Measurements from ENCODE around the gene GPR35. TPM values are rescaled to one million over a fixed set of nuclear protein-coding genes. Genes with fewer than 3 reads are reported as not detected.
A peak's percentile ranks its signal among the peaks of the same experiment; 100 is the strongest.
"Not testable (repeated sequence)": the region's sequence is repeated elsewhere in the genome, so short reads cannot be mapped to it uniquely, and the experiment has no call there.

The GPR35 gene
- total RNA-seq, 4 donors from 2014 or later: 91.1 to 244 (median 136) TPM

DNA sequence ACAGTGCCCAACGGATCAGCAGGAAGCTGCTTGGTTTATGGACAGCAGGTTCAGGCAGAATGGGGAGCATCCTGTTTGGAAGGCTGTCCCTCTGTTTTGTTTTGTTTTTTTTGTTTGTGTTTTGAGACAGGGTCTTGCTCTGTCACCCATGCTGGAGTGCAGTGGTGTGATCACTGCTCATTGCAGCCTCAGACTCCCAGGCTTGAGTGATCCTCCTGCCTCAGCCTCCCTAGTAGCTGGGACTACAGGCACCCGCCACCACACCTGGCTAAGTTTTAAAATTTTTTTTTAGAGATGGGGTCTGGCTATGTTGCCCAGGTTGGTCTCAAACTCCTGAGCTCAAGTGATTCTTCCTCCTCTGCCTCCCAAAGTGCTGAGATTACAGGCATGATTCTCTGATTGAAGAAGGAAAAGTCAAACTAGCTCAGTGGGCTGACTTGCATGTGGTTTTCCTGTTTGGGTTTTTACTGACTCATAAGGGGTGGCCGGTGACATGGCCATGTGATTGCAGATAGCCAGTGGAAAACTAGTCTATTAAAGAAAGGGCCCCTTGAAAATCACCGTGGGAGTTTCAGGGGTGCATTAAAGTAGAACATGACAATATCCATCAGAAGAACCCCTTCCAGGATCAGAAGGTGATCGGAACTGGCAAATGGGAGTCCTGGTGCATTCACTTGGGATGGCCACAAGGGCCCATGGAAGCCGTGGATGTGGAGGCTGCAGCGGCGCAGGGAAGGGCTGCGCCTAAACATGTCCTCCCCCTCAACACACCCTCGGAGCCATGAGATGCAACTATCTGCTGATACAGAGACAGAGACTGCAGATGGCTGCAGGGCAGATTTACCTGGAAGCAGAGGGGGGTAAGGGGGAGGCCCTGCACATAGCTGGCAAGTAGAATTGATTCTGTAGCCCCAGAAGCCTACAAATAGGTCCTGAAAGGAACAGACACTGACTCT is 30.9 kb downstream of the GPR35 start:
- WGBS, 2 donors (ENCODE audit: low coverage in 1 of 2): 50 to 81% methylated on average over 2 to 10 of the region's 10 CpGs
- H3K9me3 ChIP-seq: no peaks in the 10 kb centered on the region
- no peaks in the 10 kb centered on the region for H3K36me3 ChIP-seq
- intact Hi-C loops (cut with DNase I; ENCODE audit: low total_unique reads): no loop called here
- no peak overlapping the region for H3K4me3 ChIP-seq
- in situ Hi-C loops (cut with MboI; ENCODE audit: low pct_ligation_motif_present in 1 of 4, low pct_unique_long_range_greater_than_20kb in 1 of 4, low sequenced_read_pairs in 3 of 4): no loop called here
- no peaks in the 10 kb centered on the region for H3K4me1 ChIP-seq
- no peak overlapping the region for H3K27ac ChIP-seq
- DNase-seq: no peak
- H3K27me3 ChIP-seq: peaks cover 24% of the 10 kb centered on the region
- TF ChIP-seq POLR2AphosphoS5 (IDR thresholded peaks at IDR 0.05) (no peak), EP300 (IDR thresholded peaks at IDR 0.05; ENCODE audit: low read depth) (no peak), POLR2A (IDR thresholded peaks at IDR 0.05) (no peak)
- TF ChIP-seq, protein P1, sequence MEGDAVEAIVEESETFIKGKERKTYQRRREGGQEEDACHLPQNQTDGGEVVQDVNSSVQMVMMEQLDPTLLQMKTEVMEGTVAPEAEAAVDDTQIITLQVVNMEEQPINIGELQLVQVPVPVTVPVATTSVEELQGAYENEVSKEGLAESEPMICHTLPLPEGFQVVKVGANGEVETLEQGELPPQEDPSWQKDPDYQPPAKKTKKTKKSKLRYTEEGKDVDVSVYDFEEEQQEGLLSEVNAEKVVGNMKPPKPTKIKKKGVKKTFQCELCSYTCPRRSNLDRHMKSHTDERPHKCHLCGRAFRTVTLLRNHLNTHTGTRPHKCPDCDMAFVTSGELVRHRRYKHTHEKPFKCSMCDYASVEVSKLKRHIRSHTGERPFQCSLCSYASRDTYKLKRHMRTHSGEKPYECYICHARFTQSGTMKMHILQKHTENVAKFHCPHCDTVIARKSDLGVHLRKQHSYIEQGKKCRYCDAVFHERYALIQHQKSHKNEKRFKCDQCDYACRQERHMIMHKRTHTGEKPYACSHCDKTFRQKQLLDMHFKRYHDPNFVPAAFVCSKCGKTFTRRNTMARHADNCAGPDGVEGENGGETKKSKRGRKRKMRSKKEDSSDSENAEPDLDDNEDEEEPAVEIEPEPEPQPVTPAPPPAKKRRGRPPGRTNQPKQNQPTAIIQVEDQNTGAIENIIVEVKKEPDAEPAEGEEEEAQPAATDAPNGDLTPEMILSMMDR (IDR thresholded peaks at IDR 0.05): no peak

DNA sequence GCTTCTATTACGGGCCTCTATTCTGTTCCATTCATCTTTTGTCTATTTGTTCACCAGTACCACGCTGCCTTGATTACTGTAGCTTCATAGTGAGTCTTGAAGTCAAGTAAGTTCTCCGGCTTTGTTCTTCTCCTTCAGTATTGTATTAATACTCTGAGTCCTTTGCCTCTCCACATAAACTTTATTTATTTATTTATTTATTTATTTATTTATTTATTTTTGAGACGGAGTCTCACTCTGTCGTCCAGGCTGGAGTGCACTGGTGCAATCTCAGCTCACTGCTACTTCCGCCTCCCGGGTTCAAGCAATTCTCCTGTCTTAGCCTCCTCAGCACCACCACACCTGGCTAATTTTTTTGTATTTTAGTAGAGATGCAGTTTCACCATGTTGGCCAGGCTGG is 34.6 kb downstream of the GPR35 start:
- DNase-seq; H3K4me3 ChIP-seq; intact Hi-C loops (cut with DNase I; ENCODE audit: low total_unique reads); H3K36me3 ChIP-seq; H3K27ac ChIP-seq; in situ Hi-C loops (cut with MboI; ENCODE audit: low pct_ligation_motif_present in 1 of 4, low pct_unique_long_range_greater_than_20kb in 1 of 4, low sequenced_read_pairs in 3 of 4); H3K4me1 ChIP-seq; H3K9me3 ChIP-seq: not testable (repeated sequence)
- H3K27me3 ChIP-seq: peaks cover 40% of the 10 kb centered on the region
- WGBS, 2 donors (ENCODE audit: low coverage in 1 of 2): 83 to 84% methylated on average over 7 of the region's 7 CpGs

DNA sequence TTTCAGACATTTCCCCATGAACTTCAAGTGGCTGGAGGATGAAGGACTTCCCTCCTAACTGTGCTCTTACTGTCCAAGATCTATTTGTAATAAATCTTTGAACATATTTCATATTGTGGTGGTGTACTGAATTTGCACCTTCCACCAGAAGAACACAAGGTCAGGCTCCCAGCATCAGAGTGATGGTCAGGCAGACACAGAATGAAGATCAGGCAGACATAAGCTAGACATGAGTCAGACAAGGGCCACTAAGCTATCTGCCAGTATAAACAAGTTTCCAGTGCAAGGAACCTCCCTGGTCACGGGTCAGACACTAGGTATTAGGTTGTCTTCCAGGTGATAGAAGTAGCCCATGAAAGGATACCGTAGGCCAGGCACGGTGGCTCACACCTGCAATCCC is 37.4 kb downstream of the GPR35 start:
- peaks cover 53% of the 10 kb centered on the region for H3K27me3 ChIP-seq
- TF ChIP-seq POLR2AphosphoS5 (IDR thresholded peaks at IDR 0.05): no peak
- no peak for TF ChIP-seq POLR2A (IDR thresholded peaks at IDR 0.05)
- TF ChIP-seq, protein P1 (IDR thresholded peaks at IDR 0.05): no peak
- TF ChIP-seq EP300 (IDR thresholded peaks at IDR 0.05; ENCODE audit: low read depth): no peak

DNA sequence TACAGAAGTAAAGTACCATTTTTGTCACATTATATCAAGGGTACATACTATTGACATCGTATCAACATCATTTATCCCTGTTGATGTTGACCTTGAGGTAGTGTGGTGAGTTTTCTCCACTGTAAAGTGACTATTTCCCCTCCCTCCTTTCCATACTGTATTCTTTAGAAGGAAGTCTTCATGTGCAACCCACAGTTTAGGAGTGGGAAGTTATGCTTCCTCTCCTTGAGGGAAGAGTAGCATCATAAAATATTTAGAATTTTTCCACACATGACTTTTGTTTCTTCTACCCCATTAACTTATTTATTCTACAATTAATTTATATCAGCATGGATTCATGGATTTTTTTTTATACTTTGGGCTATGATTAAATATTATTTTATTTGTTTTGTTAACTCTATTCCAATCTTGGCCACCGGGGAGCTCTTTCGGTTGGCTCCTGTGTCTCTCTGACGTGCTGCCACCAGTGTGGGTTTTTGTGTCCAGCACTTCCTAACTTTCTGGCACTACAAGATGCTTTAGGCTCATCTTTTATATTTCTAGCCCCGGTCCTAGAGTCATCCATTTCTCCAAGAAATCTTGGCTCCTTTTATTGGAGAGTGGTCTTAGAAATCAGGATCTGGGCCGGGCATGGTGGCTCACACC is 38.4 kb downstream of the GPR35 start:
- in situ Hi-C loops (cut with MboI; ENCODE audit: low pct_ligation_motif_present in 1 of 4, low pct_unique_long_range_greater_than_20kb in 1 of 4, low sequenced_read_pairs in 3 of 4) (no loop called here), intact Hi-C loops (cut with DNase I; ENCODE audit: low total_unique reads) (no loop called here)
- H3K27me3 ChIP-seq: peaks cover 63% of the 10 kb centered on the region
- peaks cover 0 to 3% of the 10 kb centered on the region in 2 donors for H3K9me3 ChIP-seq
- H3K4me1 ChIP-seq: no peaks in the 10 kb centered on the region
- H3K27ac ChIP-seq: no peak overlapping the region
- WGBS, 2 donors (ENCODE audit: low coverage in 1 of 2): 64 to 71% methylated on average over 4 to 6 of the region's 6 CpGs
- no peaks in the 10 kb centered on the region for H3K36me3 ChIP-seq
- no peak overlapping the region for H3K4me3 ChIP-seq
- TF ChIP-seq, protein P1 (IDR thresholded peaks at IDR 0.05): peak in 1 of 5 experiments; percentile 9
- TF ChIP-seq EP300 (IDR thresholded peaks at IDR 0.05; ENCODE audit: low read depth): no peak
- DNase-seq: no peak

More for the DNA sequence above, 37.4 kb downstream of the GPR35 start:
- H3K36me3 ChIP-seq: no peaks in the 10 kb centered on the region
- WGBS, 2 donors (ENCODE audit: low coverage in 1 of 2): 81% methylated on average over 3 of the region's 3 CpGs; no CpG with 5 or more reads in 1 of the 2 donors
- H3K4me3 ChIP-seq: no peak overlapping the region
- no peak for DNase-seq
- H3K27ac ChIP-seq: no peak overlapping the region
- intact Hi-C loops (cut with DNase I; ENCODE audit: low total_unique reads): no loop called here
- in situ Hi-C loops (cut with MboI; ENCODE audit: low pct_ligation_motif_present in 1 of 4, low pct_unique_long_range_greater_than_20kb in 1 of 4, low sequenced_read_pairs in 3 of 4): no loop called here
- no peaks in the 10 kb centered on the region for H3K4me1 ChIP-seq
- peaks cover 0 to 3% of the 10 kb centered on the region in 2 donors for H3K9me3 ChIP-seq
